SJCRH30 (cell line): ENCODE results near the gene CTNNBIP1. TPM values are rescaled to one million over a fixed set of nuclear protein-coding genes. Genes with fewer than 3 reads are reported as not detected.

Source experiments
- DNase-seq, 2 experiments: peaks; one replicate each; pipeline ENCODE4 v3.0.0-alpha.2; 2015 to 2020
- H3K27ac ChIP-seq: fragments of 250-450 bp; sonication (Bioruptor Pico); 2 replicates; pipeline ENCODE4 v1.5.1; 2020; ENCODE audit warnings: mild to moderate bottlenecking, moderate library complexity
- H3K27me3 ChIP-seq: fragments of 250-450 bp; sonication (Bioruptor Pico); 2 replicates; pipeline ENCODE4 v1.5.1; 2020; ENCODE audit warnings: mild to moderate bottlenecking, moderate library complexity
- H3K36me3 ChIP-seq: fragments of 250-450 bp; sonication (Bioruptor Pico); 2 replicates; pipeline ENCODE4 v1.5.1; 2020; ENCODE audit warnings: mild to moderate bottlenecking, moderate library complexity
- H3K4me1 ChIP-seq: fragments of 250-450 bp; sonication (Bioruptor Pico); 2 replicates; pipeline ENCODE4 v1.5.1; 2020; ENCODE audit warnings: mild to moderate bottlenecking, moderate library complexity
- H3K4me3 ChIP-seq: fragments of 250-450 bp; sonication (Bioruptor Pico); 2 replicates; pipeline ENCODE4 v1.5.1; 2020; ENCODE audit warnings: mild to moderate bottlenecking, moderate library complexity
- H3K9me3 ChIP-seq: fragments of 250-450 bp; sonication (Bioruptor Pico); replicated peaks from 2 replicates; pipeline ENCODE4 v1.5.1; 2020; ENCODE audit warnings: mild to moderate bottlenecking, moderate library complexity
- total RNA-seq: library from RNA; depleted of rRNA; stranded (reverse); fragments of >200 nt; shearing (Covaris generic); gene quantifications from 2 replicates; pipeline ENCODE4 v1.2.3, GENCODE V29; 2014

CTNNBIP1 gene
- total RNA-seq, 1 experiment from 2014 or later: 35.3 TPM

GRCh38 chr1:9910423-9911178, 532 bp upstream of the CTNNBIP1 start:
- Histone ChIP-seq H3K4me1 (peaks cover 28% of the 10 kb centered on the region), H3K27ac (peak overlapping the region; percentile 56), H3K9me3 (no peaks in the 10 kb centered on the region), H3K27me3 (no peaks in the 10 kb centered on the region), H3K4me3 (peak overlapping the region; percentile 62), H3K36me3 (no peaks in the 10 kb centered on the region)
- DNase-seq: peak; percentile 100

GRCh38 chr1:9909234-9910046, 629 bp downstream of the CTNNBIP1 start:
- Histone ChIP-seq H3K27me3 (no peaks in the 10 kb centered on the region), H3K27ac (peak overlapping the region; percentile 52; the same call in 1 of the 2 replicates), H3K4me3 (peak overlapping the region; percentile 92), H3K36me3 (no peaks in the 10 kb centered on the region), H3K9me3 (no peaks in the 10 kb centered on the region), H3K4me1 (peaks cover 31% of the 10 kb centered on the region)
- DNase-seq: peak in 1 of 2 experiments; percentile 38

- no peak for DNase-seq
- no peaks in the 10 kb centered on the region for H3K9me3 ChIP-seq
- peaks cover 31% of the 10 kb centered on the region for H3K4me1 ChIP-seq
- H3K36me3 ChIP-seq: no peaks in the 10 kb centered on the region
- H3K27me3 ChIP-seq: no peaks in the 10 kb centered on the region
- no peak overlapping the region for H3K27ac ChIP-seq
- peak overlapping the region; percentile 92 for H3K4me3 ChIP-seq
Measured at GRCh38 chr1:9908871-9909233, 1.2 kb downstream of the CTNNBIP1 start.

GRCh38 chr1:9907441-9907840, 2.6 kb downstream of the CTNNBIP1 start:
- no peak overlapping the region for H3K27ac ChIP-seq
- no peaks in the 10 kb centered on the region for H3K9me3 ChIP-seq
- no peak for DNase-seq
- H3K4me1 ChIP-seq: peaks cover 31% of the 10 kb centered on the region
- H3K36me3 ChIP-seq: no peaks in the 10 kb centered on the region
- no peak overlapping the region for H3K4me3 ChIP-seq
- H3K27me3 ChIP-seq: no peaks in the 10 kb centered on the region

- no peak overlapping the region for H3K4me3 ChIP-seq
- no peaks in the 10 kb centered on the region for H3K27me3 ChIP-seq
- no peaks in the 10 kb centered on the region for H3K36me3 ChIP-seq
- H3K27ac ChIP-seq: no peak overlapping the region
- DNase-seq: peak in 1 of 2 experiments; percentile 65
- peaks cover 30% of the 10 kb centered on the region for H3K4me1 ChIP-seq
- no peaks in the 10 kb centered on the region for H3K9me3 ChIP-seq
Measured at GRCh38 chr1:9906466-9906865, 3.6 kb downstream of the CTNNBIP1 start.

- Histone ChIP-seq H3K27ac (0 out of 2 replicates have a peak overlapping the region, but pooled peaks have one; percentile 2), H3K27me3 (no peaks in the 10 kb centered on the region), H3K4me3 (no peak overlapping the region), H3K9me3 (no peaks in the 10 kb centered on the region), H3K36me3 (no peaks in the 10 kb centered on the region), H3K4me1 (peaks cover 27% of the 10 kb centered on the region)
- peak in 1 of 2 experiments; percentile 43 for DNase-seq
Measured at GRCh38 chr1:9905010-9905409, 5.1 kb downstream of the CTNNBIP1 start.

- Histone ChIP-seq H3K4me1 (peaks cover 27% of the 10 kb centered on the region), H3K27me3 (no peaks in the 10 kb centered on the region), H3K36me3 (no peaks in the 10 kb centered on the region), H3K27ac (0 out of 2 replicates have a peak overlapping the region, but pooled peaks have one; percentile 2), H3K9me3 (no peaks in the 10 kb centered on the region), H3K4me3 (no peak overlapping the region)
- DNase-seq: no peak
Measured at GRCh38 chr1:9904596-9904995, 5.5 kb downstream of the CTNNBIP1 start.

GRCh38 chr1:9903801-9904527, 6.1 kb downstream of the CTNNBIP1 start:
- no peak for DNase-seq
- H3K4me1 ChIP-seq: peaks cover 25% of the 10 kb centered on the region
- H3K36me3 ChIP-seq: no peaks in the 10 kb centered on the region
- no peaks in the 10 kb centered on the region for H3K27me3 ChIP-seq
- H3K4me3 ChIP-seq: no peak overlapping the region
- no peak overlapping the region for H3K27ac ChIP-seq
- no peaks in the 10 kb centered on the region for H3K9me3 ChIP-seq

GRCh38 chr1:9902060-9902452, 8.0 kb downstream of the CTNNBIP1 start:
- H3K4me1 ChIP-seq: peaks cover 30% of the 10 kb centered on the region
- no peaks in the 10 kb centered on the region for H3K36me3 ChIP-seq
- no peaks in the 10 kb centered on the region for H3K27me3 ChIP-seq
- no peak overlapping the region for H3K27ac ChIP-seq
- no peak overlapping the region for H3K4me3 ChIP-seq
- no peaks in the 10 kb centered on the region for H3K9me3 ChIP-seq
- DNase-seq: no peak

- Histone ChIP-seq H3K4me1 (peaks cover 24% of the 10 kb centered on the region), H3K36me3 (no peaks in the 10 kb centered on the region), H3K27ac (no peak overlapping the region), H3K4me3 (no peak overlapping the region), H3K9me3 (no peaks in the 10 kb centered on the region), H3K27me3 (no peaks in the 10 kb centered on the region)
- DNase-seq: no peak
Measured at GRCh38 chr1:9901148-9902059, 8.7 kb downstream of the CTNNBIP1 start.

GRCh38 chr1:9900142-9901043, 9.7 kb downstream of the CTNNBIP1 start:
- H3K4me1 ChIP-seq: peaks cover 21% of the 10 kb centered on the region
- H3K4me3 ChIP-seq: no peak overlapping the region
- no peaks in the 10 kb centered on the region for H3K36me3 ChIP-seq
- no peaks in the 10 kb centered on the region for H3K27me3 ChIP-seq
- DNase-seq: no peak
- no peaks in the 10 kb centered on the region for H3K9me3 ChIP-seq
- H3K27ac ChIP-seq: no peak overlapping the region

GRCh38 chr1:9894115-9894514, 16.0 kb downstream of the CTNNBIP1 start:
- DNase-seq: no peak
- no peaks in the 10 kb centered on the region for H3K9me3 ChIP-seq
- no peaks in the 10 kb centered on the region for H3K27me3 ChIP-seq
- no peaks in the 10 kb centered on the region for H3K36me3 ChIP-seq
- no peak overlapping the region for H3K4me3 ChIP-seq
- no peak overlapping the region for H3K27ac ChIP-seq
- peaks cover 55% of the 10 kb centered on the region for H3K4me1 ChIP-seq
